GM18526 (cell line): Measurements from ENCODE around the gene USP6NL.

ENCODE experiments used
- POLR2A ChIP-seq: IDR thresholded peaks from 3 replicates; pipeline ENCODE4 v1.6.1; 2011; ENCODE audit not compliant: insufficient read length; ENCODE audit errors: extremely low read depth

USP6NL gene

GRCh38 chr10:11522821-11523245 is 88.6 kb downstream of the USP6NL start:
- no peak for TF ChIP-seq POLR2A

GRCh38 chr10:11521860-11522259 is 89.6 kb downstream of the USP6NL start:
- TF ChIP-seq POLR2A: no peak

- no peak for TF ChIP-seq POLR2A
These were observed 90.6 kb downstream of the USP6NL start for GRCh38 chr10:11520892-11521291.

GRCh38 chr10:11517150-11517549 is 94.3 kb downstream of the USP6NL start:
- TF ChIP-seq POLR2A: no peak

GRCh38 chr10:11516431-11516746 is 95.1 kb downstream of the USP6NL start:
- no peak for TF ChIP-seq POLR2A

GRCh38 chr10:11515596-11516430 is 95.6 kb downstream of the USP6NL start:
- no peak for TF ChIP-seq POLR2A

- TF ChIP-seq POLR2A: no peak
These were observed 97.7 kb downstream of the USP6NL start for GRCh38 chr10:11513727-11514126.

- no peak for TF ChIP-seq POLR2A
These were observed 98.9 kb downstream of the USP6NL start for GRCh38 chr10:11512596-11512995.

GRCh38 chr10:11511321-11511720 is 100.1 kb downstream of the USP6NL start:
- TF ChIP-seq POLR2A: no peak

GRCh38 chr10:11510736-11511135 is 100.7 kb downstream of the USP6NL start:
- TF ChIP-seq POLR2A: no peak

GRCh38 chr10:11510281-11510680 is 101.2 kb downstream of the USP6NL start:
- TF ChIP-seq POLR2A: no peak

- no peak for TF ChIP-seq POLR2A
These were observed 102.4 kb downstream of the USP6NL start for GRCh38 chr10:11509036-11509435.

GRCh38 chr10:11506247-11506789 is 105.1 kb downstream of the USP6NL start:
- TF ChIP-seq POLR2A: no peak

GRCh38 chr10:11505639-11506038 is 105.8 kb downstream of the USP6NL start:
- TF ChIP-seq POLR2A: no peak

GRCh38 chr10:11504566-11505285 is 106.7 kb downstream of the USP6NL start:
- no peak for TF ChIP-seq POLR2A

- no peak for TF ChIP-seq POLR2A
These were observed 109.8 kb downstream of the USP6NL start for GRCh38 chr10:11501600-11501999.
